Mammary epithelial cell (primary cell): Measurements from ENCODE around the gene SCGB1C1.

ENCODE experiments used
- CTCF ChIP-seq, 2 donors: IDR thresholded peaks in 1 of 2; conservative IDR thresholded peaks in 1 of 2; 2 replicates each; pipeline ENCODE4 v1.5.1; 2011 to 2012; ENCODE audit warnings: inconsistent platforms in 2 of 2, low read length in 2 of 2, mild to moderate bottlenecking in 2 of 2, control low read depth in 1 of 2, low read depth in 1 of 2; ENCODE audit not compliant: insufficient read depth in 1 of 2; ENCODE audit errors: extremely low read depth in 1 of 2
- EZH2 ChIP-seq: IDR thresholded peaks from 2 replicates; pipeline ENCODE4 v1.6.1; 2012; ENCODE audit warnings: low read length, inconsistent platforms, borderline replicate concordance

DNA sequence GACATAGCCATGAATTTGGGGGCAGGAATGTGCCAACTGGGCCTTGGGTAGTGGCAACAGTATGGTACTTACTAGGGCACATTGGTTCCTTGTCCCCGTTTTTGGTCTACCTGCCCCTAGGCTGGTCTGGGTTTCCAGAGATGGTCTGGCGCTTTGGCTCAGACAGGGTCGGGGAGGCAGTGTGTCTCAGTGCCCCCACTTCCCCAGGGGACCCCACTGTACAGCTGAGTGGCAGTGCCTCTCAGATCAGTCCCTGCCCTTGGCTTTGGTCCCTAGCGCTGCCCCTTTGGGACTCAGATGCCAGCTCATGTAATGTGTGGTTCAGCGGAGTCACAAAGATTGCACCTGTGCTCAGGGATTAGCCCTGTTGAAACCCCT is 17.9 kb downstream of the SCGB1C1 start:
- TF ChIP-seq CTCF (conservative IDR thresholded peaks at IDR 0.05 in 1 of 2, IDR thresholded peaks at IDR 0.05 in 1 of 2; ENCODE audit: extremely low read depth in 1 of 2, insufficient read depth in 1 of 2, low read depth in 1 of 2, low read length in 2 of 2) (no peak), EZH2 (no peak)
